GM20000 (cell line): Measurements from ENCODE around the gene ZSCAN32.

ENCODE experiments used
- DNase-seq: peaks from one replicate; pipeline ENCODE4 v3.0.0; 2012; ENCODE audit warnings: low spot score
- TF ChIP-seq, protein P1 (sequence below): IDR thresholded peaks from 2 replicates; pipeline ENCODE4 v1.5.1; 2012; ENCODE audit warnings: mild to moderate bottlenecking, control low read depth; ENCODE audit errors: extremely low read depth, missing control alignments

The ZSCAN32 gene

DNA sequence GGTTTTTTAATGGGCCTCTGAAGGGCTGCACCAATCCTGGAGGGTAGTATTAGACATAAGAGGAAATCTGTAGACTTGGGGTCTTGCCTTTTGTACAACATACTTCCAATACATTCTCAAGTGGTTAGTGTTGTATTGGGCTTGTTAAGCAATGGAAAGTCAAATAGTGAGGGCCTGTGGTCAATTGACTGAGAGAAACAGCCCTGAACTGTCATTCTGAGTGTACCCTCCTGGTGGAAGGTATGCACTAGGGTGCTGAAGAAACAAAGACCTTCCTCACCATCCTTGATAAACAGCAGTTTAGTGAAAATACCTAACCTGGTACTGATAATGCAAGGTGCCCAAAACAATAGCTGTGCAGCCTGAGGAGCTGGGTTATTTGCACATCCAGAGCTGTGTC, 22.9 kb downstream of the ZSCAN32 start:
- no peak for DNase-seq
- TF ChIP-seq, protein P1, sequence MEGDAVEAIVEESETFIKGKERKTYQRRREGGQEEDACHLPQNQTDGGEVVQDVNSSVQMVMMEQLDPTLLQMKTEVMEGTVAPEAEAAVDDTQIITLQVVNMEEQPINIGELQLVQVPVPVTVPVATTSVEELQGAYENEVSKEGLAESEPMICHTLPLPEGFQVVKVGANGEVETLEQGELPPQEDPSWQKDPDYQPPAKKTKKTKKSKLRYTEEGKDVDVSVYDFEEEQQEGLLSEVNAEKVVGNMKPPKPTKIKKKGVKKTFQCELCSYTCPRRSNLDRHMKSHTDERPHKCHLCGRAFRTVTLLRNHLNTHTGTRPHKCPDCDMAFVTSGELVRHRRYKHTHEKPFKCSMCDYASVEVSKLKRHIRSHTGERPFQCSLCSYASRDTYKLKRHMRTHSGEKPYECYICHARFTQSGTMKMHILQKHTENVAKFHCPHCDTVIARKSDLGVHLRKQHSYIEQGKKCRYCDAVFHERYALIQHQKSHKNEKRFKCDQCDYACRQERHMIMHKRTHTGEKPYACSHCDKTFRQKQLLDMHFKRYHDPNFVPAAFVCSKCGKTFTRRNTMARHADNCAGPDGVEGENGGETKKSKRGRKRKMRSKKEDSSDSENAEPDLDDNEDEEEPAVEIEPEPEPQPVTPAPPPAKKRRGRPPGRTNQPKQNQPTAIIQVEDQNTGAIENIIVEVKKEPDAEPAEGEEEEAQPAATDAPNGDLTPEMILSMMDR, result no peak

DNA sequence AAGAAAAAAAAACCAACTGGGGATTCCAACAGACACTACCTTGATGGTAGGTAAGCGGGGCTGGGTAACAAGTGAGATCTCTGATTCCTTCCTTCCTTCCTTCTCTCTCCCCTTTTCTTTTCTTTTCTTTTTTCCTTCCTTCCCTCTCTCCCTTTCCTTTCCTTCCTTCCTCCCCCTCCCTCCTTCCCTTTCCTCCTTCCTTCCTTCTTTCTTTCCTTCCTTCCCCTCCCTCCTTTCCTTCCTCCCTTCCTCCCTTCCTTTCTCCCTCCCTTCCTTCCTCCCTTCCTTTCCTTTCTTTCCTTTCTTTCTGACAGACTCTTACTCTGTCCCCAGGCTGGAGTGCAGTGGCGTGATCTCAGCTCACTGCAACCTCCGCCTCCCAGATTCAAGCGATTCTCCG, 25.1 kb downstream of the ZSCAN32 start:
- DNase-seq, result no peak
- TF ChIP-seq, protein P1, result no peak

DNA sequence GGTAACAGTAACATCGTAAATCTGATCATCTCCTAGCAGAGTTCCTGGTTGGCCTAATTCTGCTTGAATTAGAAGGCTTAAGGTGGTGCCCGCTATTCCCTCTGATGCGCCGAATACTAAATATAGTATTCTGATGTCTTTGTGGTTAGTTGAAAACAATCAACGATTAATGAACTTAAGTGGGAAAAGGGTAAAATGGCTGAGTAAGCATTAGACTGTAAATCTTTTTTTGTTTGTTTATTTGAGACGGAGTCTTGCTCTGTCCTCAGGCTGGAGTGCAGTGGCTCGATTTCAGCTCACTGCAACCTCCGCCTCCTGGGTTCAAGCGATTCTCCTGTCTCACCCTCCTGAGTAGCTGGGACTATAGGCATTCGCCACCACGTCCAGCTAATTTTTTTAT, 31.7 kb downstream of the ZSCAN32 start:
- DNase-seq, result no peak
- TF ChIP-seq, protein P1, result no peak

DNA sequence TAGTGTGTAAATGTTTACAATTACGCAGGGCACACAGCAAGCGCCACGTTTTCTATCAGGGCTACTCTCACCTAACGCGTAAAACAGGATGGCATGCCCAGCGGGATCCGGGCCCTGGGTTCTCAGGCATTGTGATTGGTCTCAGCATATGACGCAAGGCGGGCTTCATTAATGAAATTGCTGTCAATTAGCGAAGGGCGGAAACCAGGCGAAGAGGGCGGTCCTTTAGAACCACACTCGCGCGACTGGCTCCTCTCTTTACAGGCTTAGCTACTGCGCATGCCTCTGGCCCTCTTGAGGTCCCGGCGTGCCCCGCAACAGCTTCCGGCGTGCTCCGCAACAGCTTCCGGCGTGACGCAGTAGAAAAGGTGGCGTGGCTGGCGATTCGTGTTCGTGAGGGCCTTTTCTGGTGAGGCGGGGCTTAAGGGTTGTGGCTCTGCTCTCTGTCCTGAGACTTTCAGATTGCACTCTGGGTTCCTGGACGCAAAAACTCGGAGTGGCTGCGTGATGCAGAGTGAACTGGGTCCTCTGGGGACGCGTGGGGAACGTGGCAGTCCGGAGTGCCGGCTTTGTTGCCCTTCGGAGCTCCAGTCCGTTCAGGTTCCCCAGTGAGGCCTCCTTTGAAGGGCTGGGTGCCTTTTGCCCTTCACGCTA, 35.9 kb downstream of the ZSCAN32 start:
- TF ChIP-seq, protein P1, result no peak
- peak; percentile 82 for DNase-seq

DNA sequence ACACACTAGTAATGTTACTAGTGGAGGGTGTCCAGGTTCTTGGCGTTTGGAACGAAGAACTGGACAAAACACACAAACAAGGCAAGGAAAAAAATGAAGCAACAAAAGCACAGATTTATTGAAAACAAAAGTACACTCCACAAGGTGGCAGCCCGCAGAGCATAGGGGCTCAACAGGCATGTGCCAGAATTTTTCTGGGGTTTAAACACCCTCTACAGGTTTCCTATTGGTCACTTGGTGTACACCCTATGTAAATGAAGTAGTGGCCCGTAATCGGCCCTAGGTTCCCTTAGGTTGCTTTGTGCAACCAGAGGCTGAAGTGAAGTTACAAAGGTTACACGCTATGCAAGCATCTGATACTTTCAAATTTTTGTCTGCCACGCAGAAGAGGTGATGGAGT, 37.0 kb downstream of the ZSCAN32 start:
- no peak for DNase-seq

DNA sequence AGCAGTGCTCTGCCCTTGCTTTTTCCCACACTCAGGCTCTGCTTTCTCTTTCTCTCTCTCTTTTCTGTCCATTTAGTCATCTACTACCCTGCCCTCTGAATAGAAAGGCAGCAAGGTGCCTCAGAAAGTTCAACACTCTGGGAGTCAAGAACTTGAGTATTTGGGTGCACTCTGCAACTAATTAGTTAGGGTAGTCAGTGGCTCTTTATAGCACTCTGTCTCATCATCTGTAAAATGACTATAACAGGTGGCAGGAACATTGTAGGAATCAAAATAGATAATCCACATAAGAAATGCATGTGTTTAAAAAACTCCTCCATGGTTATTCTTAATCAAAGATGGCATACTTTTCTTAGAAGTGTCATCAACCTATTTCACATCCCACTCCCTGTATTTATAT, 37.9 kb downstream of the ZSCAN32 start:
- DNase-seq, result no peak
- TF ChIP-seq, protein P1, result no peak

More for the DNA sequence above, 37.0 kb downstream of the ZSCAN32 start:
- TF ChIP-seq, protein P1, result no peak

DNA sequence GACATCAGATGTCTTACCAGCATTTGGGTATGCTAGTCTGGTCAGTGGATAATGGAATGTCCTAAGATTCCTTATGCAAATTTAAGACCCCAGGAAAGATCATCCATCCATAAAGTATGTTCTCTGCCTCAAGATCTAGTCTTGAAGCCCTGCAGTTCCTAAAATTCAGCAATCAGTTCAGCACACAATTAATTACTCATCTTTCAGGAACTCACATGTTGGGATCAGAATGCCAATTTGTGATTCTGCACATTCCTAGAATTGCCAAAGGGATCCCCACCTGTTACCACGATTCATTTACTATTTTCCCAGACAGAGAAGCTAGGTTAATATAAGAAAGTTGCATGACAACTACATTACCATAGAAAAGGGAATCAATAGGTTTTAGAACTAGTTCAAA, 41.9 kb downstream of the ZSCAN32 start:
- TF ChIP-seq, protein P1, result no peak
- DNase-seq, result no peak
